CD4-positive, alpha-beta T cell treated with Interleukin-15 for 4 hours (primary cell): ENCODE data around the gene NIPAL1.
"Not testable (repeated sequence)": the region's sequence is repeated elsewhere in the genome, so short reads cannot be mapped to it uniquely, and the experiment has no call there.

Source experiments
- DNase-seq: peaks from one replicate; pipeline ENCODE4 v3.0.0-alpha.2; 2020; ENCODE audit warnings: low spot score

NIPAL1 gene

GRCh38 chr4:48016141-48017107 lies at the start of gene NIPAL1, which contains the start of gene CNGA1:
Gene NIPAL1, plus strand, starts transcription at chr4:48016772. Its CDS starts 68 bp downstream, at chr4:48016840.
Gene CNGA1, minus strand, starts transcription at chr4:48016681. Its CDS starts 63,992 bp downstream, at chr4:47952689.
- peak; percentile 48 for DNase-seq

DNA sequence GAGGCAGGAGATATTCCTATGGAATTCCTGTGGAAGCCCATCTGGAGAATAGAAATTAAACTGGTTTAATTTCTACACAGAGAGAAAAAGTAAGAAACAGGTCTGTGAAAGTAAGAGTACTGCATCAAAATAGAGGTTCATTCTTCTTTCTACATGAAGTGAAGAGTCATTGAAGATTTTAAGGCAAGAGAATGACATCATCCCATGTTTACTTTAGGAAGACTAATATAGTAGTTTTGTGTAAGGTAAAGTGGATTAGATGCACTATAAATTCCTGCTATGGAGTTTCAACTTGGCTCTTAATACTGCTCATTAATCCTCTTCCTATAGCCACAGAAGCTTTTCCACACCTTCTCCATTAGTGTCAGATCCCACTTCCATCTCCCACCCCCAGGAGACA lies 47.7 kb upstream of the NIPAL1 start:
- DNase-seq, result no peak

DNA sequence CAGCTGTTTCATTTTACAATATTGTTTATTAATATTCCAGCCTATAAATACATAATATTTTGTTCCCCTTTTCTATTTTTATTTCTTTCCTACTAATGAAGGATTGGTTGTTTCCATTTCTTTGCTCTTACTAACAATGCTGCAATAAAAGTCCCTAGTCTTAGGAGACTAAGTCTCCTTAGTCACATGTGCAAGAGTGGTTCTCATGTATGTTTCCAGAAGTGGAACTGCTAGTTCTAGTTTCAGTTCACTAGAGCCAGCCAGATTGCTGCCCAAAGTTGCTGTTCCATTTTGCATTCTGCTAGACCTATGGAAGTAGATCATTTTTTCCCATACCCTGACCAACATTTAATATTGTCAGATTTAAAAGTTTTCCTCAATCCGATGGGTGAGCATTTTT lies 44.4 kb upstream of the NIPAL1 start:
- DNase-seq, result no peak

GRCh38 chr4:47972721-47973120 lies 43.9 kb upstream of the NIPAL1 start:
- DNase-seq, result no peak

- DNase-seq, result no peak
Observed at GRCh38 chr4:47974566-47974965, 42.0 kb upstream of the NIPAL1 start.

DNA sequence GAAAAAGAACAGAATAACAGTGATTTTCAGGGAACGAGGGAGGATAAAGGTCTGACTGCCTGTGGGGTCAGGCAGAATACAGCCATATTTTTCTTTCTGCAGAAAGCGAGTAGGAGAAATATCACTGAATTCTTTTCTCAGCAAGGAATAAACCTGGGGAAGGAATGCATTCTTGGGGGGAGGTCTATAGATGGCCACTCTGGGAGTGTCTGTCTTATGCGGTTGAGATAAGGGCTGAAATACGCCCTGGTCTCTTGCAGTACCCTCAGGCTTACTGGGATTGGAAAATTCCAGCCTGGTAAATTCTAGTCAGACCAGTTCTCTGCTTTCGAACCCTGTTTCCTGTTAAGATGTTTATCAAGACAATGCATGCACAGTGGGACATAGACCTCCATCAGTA lies 26.4 kb upstream of the NIPAL1 start:
- no peak for DNase-seq

GRCh38 chr4:47992475-47992874 lies 24.1 kb upstream of the NIPAL1 start:
- not testable (repeated sequence) for DNase-seq

- DNase-seq, result no peak
Observed at GRCh38 chr4:47996021-47996420, 20.6 kb upstream of the NIPAL1 start.

DNA sequence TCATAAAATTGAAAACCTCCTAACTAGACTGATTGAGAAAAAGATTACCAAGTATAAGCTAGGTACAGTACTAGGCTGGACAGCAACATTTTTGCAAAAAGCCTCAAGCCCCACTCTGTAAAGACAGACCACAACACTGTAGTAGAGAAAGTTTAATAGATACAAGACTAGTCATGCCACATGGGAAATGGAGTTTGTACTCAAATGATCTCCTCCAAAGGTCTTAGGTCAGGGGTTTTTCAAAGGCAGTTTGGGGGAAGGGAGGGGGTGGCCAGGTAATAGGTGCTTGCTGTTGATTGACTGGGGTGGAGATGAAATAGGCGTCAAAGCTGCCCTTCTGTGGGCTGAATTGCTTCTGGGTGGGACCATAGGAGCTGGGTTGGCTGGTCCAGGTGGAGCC lies 14.3 kb upstream of the NIPAL1 start:
- no peak for DNase-seq

DNA sequence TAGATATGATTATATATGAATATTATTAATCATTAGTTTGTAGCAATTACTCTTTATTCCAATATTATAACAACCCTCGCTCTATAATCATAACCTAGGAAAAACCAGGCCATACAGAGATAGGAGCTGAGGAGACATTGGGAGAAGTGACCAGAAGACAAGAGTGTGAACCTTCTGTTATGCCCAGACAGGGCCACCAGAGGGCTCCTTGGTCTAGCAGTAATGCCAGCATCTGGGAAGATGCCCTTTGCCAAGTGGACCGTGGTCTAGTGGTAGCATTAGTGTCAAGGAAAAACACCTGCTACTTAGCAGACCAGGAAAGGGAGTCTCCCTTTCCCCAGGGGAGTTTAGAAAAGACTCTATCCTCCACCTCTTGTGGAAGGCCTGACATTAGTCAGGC lies 13.0 kb upstream of the NIPAL1 start:
- DNase-seq, result peak; percentile 17

- DNase-seq, result no peak
Observed at GRCh38 chr4:48005781-48006180, 10.8 kb upstream of the NIPAL1 start.

GRCh38 chr4:48008021-48008596 lies 8.5 kb upstream of the NIPAL1 start:
- no peak for DNase-seq

GRCh38 chr4:48010906-48011305 lies 5.7 kb upstream of the NIPAL1 start:
- DNase-seq, result not testable (repeated sequence)

GRCh38 chr4:48011722-48012121 lies 4.8 kb upstream of the NIPAL1 start:
- DNase-seq, result no peak

DNA sequence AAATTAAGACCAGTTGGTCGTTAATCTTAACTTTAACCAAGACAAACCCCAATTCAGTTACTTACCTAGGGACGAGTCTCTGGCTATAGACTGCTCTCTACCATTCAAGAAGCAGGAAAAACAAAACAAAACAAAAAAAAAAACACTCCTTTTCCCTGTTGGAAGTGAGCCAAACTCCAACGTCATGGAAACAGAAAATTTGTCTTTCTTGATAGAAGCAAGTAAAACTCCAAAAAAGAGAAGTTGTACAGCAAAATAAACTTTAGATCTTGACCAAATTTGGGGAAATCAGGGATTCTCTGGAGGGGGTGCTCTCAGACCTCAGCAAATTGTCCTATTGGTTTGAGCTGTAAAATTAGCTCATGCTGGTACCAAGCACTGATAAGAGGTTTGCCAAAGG lies 3.7 kb upstream of the NIPAL1 start:
- DNase-seq, result no peak

GRCh38 chr4:48015216-48015615 lies 1.4 kb upstream of the NIPAL1 start:
- DNase-seq, result no peak

DNA sequence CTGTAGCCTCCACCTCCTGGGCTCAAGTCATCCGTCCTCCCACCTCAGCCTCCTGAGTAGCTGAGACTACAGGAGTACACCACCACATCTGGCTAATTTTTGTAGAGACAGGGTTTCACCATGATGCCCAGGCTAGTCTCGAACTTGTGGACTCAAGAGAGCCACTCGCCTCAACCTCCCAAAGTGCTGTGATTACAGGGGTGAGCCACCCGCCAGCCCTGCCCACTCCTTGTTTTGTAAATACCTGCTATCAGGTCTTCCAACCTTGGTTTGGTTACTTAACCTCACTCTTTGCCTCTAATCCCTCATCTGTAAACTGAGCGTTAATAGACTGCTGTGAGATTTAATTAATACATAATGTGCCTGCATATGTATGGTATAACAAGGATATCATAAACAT lies 894 bp upstream of the NIPAL1 start:
- no peak for DNase-seq

DNA sequence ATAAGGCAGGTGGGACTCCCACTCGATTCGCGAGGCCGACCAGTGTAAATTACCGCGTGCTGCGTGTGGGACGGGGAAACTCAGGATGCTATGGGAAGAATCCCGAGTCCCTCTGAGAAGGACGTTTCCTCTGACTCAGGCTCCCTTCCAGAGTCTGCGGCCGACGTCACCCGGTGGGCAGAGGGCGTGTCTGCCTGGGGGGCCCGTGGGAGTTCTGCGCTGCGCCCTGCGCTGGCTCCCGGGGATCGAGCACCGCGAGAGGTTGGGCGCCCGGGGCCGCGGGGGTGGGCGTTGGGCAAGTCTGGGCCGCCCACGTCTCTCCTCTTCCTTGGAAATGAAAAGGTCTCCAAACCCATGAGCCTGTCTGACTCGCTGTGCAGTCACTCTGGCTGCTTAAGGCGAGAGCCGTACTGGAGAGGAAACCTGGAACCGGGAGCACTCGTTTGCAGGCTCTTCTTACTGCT lies 568 bp downstream of the NIPAL1 start:
- DNase-seq, result no peak

DNA sequence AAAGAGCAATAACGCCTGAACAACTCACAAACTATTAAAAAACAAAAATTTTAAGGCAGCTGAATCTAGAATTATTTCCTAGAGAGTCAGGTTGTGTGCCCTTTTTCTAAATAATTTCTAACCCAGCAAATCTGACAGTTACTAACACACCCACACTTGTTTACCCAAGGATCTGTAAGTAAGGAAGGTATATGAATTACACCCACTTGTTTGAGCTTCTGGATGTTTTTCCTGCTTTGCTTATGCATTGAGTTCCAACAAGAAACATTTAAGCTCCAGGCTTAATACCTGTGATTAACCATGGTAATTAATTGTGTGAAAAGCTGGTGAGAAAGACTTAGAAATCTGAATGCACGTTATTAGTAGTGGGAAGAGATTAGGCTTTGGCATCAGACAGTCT lies 1.5 kb downstream of the NIPAL1 start:
- DNase-seq, result no peak

GRCh38 chr4:48021100-48021499 lies 4.5 kb downstream of the NIPAL1 start:
- DNase-seq, result no peak

DNA sequence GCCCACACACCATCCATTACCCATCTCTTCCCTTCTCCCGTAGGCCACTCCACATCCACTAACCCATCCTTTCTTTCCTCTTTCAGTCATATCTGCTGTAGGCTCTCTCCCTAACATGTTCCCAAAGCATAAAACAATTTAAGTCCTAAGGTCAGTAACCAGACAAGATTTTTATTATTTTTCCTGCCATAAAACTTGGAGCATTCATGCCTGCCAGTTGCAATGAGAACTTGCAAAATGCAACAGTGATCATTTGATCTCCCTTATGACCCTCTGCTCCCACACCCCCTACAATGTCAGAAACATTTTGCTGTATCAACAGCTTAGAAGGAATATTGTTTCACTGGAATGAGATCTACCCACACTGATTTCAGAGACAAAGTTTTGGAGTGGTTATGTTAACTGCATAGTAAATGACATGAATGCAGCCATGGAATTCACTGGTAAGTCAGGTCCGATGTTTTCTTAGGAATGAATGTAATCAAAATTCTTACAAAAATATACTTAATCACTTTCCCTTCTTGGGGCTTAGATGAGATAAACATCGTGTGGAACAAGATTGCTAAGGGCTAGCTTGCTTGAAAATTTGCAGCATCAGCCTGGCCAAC lies 5.7 kb downstream of the NIPAL1 start:
- DNase-seq, result no peak

GRCh38 chr4:48024522-48024921 lies 8.0 kb downstream of the NIPAL1 start:
- DNase-seq, result no peak

DNA sequence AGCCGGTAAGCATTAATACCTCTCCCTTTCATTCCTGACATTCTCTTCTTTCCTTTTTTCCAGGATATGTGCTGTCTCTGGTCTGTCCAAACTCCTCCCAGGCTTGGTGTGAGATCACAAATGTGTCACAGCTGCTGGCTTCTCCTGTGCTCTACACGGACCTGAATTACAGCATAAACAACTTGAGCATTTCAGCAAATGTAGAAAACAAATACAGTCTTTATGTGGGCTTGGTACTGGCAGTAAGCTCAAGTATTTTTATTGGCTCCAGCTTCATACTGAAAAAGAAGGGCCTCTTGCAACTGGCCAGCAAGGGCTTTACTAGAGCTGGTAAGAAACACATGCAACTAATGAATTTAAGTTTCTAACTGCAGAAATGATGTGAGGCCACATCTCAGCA lies 8.4 kb downstream of the NIPAL1 start:
- DNase-seq, result no peak
